HepG2 (cell line): ENCODE measurements around the gene MICALL2. TPM values are rescaled to one million over a fixed set of nuclear protein-coding genes. Genes with fewer than 3 reads are reported as not detected.

Experiments
- ADNP ChIP-seq: sonication (generic); formaldehyde crosslinking; IDR thresholded peaks from 2 replicates; pipeline ENCODE4 v1.4.0; 2020; ENCODE audit warnings: missing genetic modification reagents
- ATAD3A ChIP-seq: sonication (generic); formaldehyde crosslinking; IDR thresholded peaks from 2 replicates; pipeline ENCODE4 v1.4.0; 2020; ENCODE audit warnings: missing genetic modification reagents
- BRCA1 ChIP-seq: sonication (generic); formaldehyde crosslinking; IDR thresholded peaks from 2 replicates; pipeline ENCODE4 v1.4.0; 2020; ENCODE audit warnings: missing genetic modification reagents
- CBX2 ChIP-seq, 2 experiments: fragments of 200-600 bp in 1 of 2; sonication (generic); formaldehyde crosslinking in 1 of 2; IDR thresholded peaks; 2 replicates each; pipeline versions ENCODE4 v1.7.0 to v1.8.1; 2018 to 2022; ENCODE audit warnings: low read depth in 2 of 2, low read length in 1 of 2, mild to moderate bottlenecking in 1 of 2, missing genetic modification reagents in 1 of 2
- FOXK1 ChIP-seq: sonication (generic); formaldehyde crosslinking; IDR thresholded peaks from 2 replicates; pipeline ENCODE4 v1.4.0; 2020; ENCODE audit warnings: low read depth, missing genetic modification reagents, borderline replicate concordance
- GABPA ChIP-seq, 2 experiments: IDR thresholded peaks; 2 replicates each; pipeline ENCODE4 v1.6.1; 2011 to 2016; ENCODE audit warnings: low read depth in 2 of 2, low read length in 1 of 2, missing biosample characterization in 1 of 2, missing genetic modification characterization in 1 of 2
- KLF12 ChIP-seq: sonication (generic); formaldehyde crosslinking; IDR thresholded peaks from 2 replicates; pipeline ENCODE4 v1.4.0; 2020; ENCODE audit warnings: missing genetic modification reagents, borderline replicate concordance
- MXD4 ChIP-seq: IDR thresholded peaks from 2 replicates; pipeline ENCODE4 v1.6.1; 2016; ENCODE audit warnings: mild to moderate bottlenecking, missing biosample characterization, missing genetic modification reagents
- NR2F6 ChIP-seq, 2 experiments: IDR thresholded peaks; 2 replicates each; pipeline ENCODE4 v1.6.1; 2016; ENCODE audit warnings: antibody characterized with exemption in 1 of 2, mild to moderate bottlenecking in 1 of 2
- PPARG ChIP-seq: conservative IDR thresholded peaks from 2 replicates; pipeline ENCODE4 v1.6.1; 2016; ENCODE audit warnings: missing biosample characterization, missing genetic modification reagents
- SNRNP70 ChIP-seq: fragments of 200-400 bp; formaldehyde crosslinking; IDR thresholded peaks from 2 replicates; pipeline ENCODE4 v1.6.1; 2017; ENCODE audit warnings: mild to moderate bottlenecking, low read depth, low read length, moderate library complexity
- ZBTB7B ChIP-seq: sonication (generic); formaldehyde crosslinking; IDR thresholded peaks from 2 replicates; pipeline ENCODE4 v1.4.0; 2020; ENCODE audit warnings: missing genetic modification reagents
- ZMYM2 ChIP-seq: sonication (generic); formaldehyde crosslinking; IDR thresholded peaks from 2 replicates; pipeline ENCODE4 v1.8.0; 2022; ENCODE audit warnings: mild to moderate bottlenecking, missing genetic modification reagents
- polyA plus RNA-seq, 8 experiments: library from polyadenylated mRNA; depleted of rRNA in 3 of 8; stranded (reverse) in 7 of 8; unstranded in 1 of 8; fragments of >200 nt; fragmentation: Illumina TruSeq in 4 of 8; extraction: Trizol in 4 of 8; gene quantifications; 2 replicates each; pipeline versions ENCODE4 v1.2.1 to v1.2.3, GENCODE V29; 2011 to 2016; ENCODE audit warnings: low read depth in 4 of 8, missing spikeins in 1 of 8, mixed read lengths in 1 of 8; ENCODE audit not compliant: insufficient read depth in 1 of 8
- total RNA-seq, 5 experiments: library from RNA; depleted of rRNA; stranded (reverse); fragments of >200 nt; fragmentation: Illumina TruSeq; extraction: Trizol; gene quantifications; 2 replicates each; pipeline ENCODE4 v1.2.3, GENCODE V29; 2016; ENCODE audit warnings: low read depth in 1 of 5
- TF ChIP-seq, protein P1 (sequence below): IDR thresholded peaks from 2 replicates; pipeline ENCODE4 v1.6.1; 2016
- TF ChIP-seq, protein P2 (sequence below): sonication (generic); formaldehyde crosslinking; IDR thresholded peaks from 2 replicates; pipeline ENCODE4 v1.5.0; 2020; ENCODE audit warnings: mild to moderate bottlenecking, missing genetic modification reagents
- TF ChIP-seq, protein P3 (sequence below): IDR thresholded peaks from 2 replicates; pipeline ENCODE4 v1.6.1; 2012; ENCODE audit warnings: inconsistent platforms
- TF ChIP-seq, protein P4 (sequence below), 2 experiments: sonication (generic) in 1 of 2; formaldehyde crosslinking in 1 of 2; IDR thresholded peaks; 2 replicates each; pipeline versions ENCODE4 v1.5.1 to v1.6.1; 2011 to 2020; ENCODE audit warnings: borderline replicate concordance in 1 of 2, low read depth in 1 of 2, low read length in 1 of 2, mild to moderate bottlenecking in 1 of 2, missing genetic modification reagents in 1 of 2, moderate library complexity in 1 of 2
- TF ChIP-seq, protein P5 (sequence below): sonication (generic); formaldehyde crosslinking; IDR thresholded peaks from 2 replicates; pipeline ENCODE4 v1.9.0; 2022; ENCODE audit warnings: low read depth, missing genetic modification reagents

MICALL2 gene
- total and polyA plus RNA-seq, 2 of the 13 experiments (the other 11 are each of a cell fraction or from before 2014, with no cell fraction given) = 5.8 to 12.4 TPM

DNA sequence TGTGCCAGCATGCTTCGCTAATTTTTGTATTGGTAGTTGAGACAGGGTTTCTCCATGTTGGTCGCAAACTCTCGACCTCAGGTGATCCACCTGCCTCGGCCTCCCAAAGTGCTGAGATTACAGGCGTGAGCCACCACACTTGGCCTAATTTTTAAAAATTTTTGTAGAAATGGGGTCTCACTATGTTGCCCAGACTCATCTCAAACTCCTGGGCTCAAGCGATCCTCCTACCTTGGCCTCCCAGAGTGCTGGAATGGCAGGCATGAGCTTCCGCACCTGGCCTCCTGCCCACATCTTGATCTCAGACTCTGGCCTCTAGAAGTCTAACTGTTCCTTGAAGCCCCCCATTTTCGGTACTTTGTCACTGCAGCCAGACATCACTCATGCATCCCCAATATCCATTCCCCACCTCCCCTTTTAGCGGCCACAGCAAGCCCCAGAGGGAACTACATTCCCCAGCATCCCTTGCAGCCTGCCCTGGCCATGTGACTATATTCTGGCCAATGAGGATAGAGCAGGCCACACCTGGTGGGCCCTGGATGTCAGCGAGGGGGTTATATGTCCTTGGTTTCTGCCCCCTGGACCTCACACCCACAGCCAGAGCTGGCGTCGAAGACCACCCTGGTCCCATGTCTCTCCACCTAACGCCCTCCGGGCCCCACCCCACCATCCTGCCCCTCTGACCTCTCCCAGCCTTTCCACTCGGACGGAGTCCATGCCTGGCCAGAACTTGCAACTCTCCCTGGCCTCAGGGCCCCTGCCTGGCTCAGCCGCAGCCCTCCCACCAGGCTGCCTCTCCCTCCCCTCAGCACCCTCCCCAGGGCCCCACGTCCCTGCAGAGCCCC is 33.8 kb downstream of the MICALL2 start (continued):
- no peak for TF ChIP-seq SNRNP70
- no peak for TF ChIP-seq MXD4
- TF ChIP-seq, protein P1, sequence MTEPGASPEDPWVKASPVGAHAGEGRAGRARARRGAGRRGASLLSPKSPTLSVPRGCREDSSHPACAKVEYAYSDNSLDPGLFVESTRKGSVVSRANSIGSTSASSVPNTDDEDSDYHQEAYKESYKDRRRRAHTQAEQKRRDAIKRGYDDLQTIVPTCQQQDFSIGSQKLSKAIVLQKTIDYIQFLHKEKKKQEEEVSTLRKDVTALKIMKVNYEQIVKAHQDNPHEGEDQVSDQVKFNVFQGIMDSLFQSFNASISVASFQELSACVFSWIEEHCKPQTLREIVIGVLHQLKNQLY (CRISPR knock-in tag) = no peak
- TF ChIP-seq ADNP (CRISPR knock-in tag) = no peak
- no peak for TF ChIP-seq KLF12 (CRISPR knock-in tag)
- no peak for TF ChIP-seq ATAD3A (CRISPR knock-in tag)
- TF ChIP-seq, protein P2, sequence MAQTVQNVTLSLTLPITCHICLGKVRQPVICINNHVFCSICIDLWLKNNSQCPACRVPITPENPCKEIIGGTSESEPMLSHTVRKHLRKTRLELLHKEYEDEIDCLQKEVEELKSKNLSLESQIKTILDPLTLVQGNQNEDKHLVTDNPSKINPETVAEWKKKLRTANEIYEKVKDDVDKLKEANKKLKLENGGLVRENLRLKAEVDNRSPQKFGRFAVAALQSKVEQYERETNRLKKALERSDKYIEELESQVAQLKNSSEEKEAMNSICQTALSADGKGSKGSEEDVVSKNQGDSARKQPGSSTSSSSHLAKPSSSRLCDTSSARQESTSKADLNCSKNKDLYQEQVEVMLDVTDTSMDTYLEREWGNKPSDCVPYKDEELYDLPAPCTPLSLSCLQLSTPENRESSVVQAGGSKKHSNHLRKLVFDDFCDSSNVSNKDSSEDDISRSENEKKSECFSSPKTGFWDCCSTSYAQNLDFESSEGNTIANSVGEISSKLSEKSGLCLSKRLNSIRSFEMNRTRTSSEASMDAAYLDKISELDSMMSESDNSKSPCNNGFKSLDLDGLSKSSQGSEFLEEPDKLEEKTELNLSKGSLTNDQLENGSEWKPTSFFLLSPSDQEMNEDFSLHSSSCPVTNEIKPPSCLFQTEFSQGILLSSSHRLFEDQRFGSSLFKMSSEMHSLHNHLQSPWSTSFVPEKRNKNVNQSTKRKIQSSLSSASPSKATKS (CRISPR knock-in tag) = no peak
- no peak for TF ChIP-seq CBX2 (IDR thresholded peaks at IDR 0.05; ENCODE audit: low read depth, low read length)
- TF ChIP-seq CBX2 (CRISPR knock-in tag; IDR thresholded peaks at IDR 0.05; ENCODE audit: low read depth) = no peak
- TF ChIP-seq FOXK1 (CRISPR knock-in tag) = 0 out of 2 replicates have a peak, but pooled peaks have one; percentile 16
- TF ChIP-seq NR2F6 (IDR thresholded peaks at IDR 0.05) = 0 out of 2 replicates have a peak, but pooled peaks have one; percentile 11
- TF ChIP-seq NR2F6 (CRISPR knock-in tag; IDR thresholded peaks at IDR 0.05) = 0 out of 2 replicates have a peak, but pooled peaks have one; percentile 13
- no peak for TF ChIP-seq GABPA (IDR thresholded peaks at IDR 0.05; ENCODE audit: low read depth, low read length)
- TF ChIP-seq GABPA (CRISPR knock-in tag; IDR thresholded peaks at IDR 0.05; ENCODE audit: low read depth) = 0 out of 2 replicates have a peak, but pooled peaks have one; percentile 14
- TF ChIP-seq BRCA1 (CRISPR knock-in tag) = no peak
- TF ChIP-seq, protein P3, sequence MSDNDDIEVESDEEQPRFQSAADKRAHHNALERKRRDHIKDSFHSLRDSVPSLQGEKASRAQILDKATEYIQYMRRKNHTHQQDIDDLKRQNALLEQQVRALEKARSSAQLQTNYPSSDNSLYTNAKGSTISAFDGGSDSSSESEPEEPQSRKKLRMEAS = peak; percentile 41; the same call in 1 of the 2 replicates
- TF ChIP-seq ZBTB7B (CRISPR knock-in tag) = 0 out of 2 replicates have a peak, but pooled peaks have one; percentile 46
- TF ChIP-seq, protein P4, sequence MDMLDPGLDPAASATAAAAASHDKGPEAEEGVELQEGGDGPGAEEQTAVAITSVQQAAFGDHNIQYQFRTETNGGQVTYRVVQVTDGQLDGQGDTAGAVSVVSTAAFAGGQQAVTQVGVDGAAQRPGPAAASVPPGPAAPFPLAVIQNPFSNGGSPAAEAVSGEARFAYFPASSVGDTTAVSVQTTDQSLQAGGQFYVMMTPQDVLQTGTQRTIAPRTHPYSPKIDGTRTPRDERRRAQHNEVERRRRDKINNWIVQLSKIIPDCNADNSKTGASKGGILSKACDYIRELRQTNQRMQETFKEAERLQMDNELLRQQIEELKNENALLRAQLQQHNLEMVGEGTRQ (IDR thresholded peaks at IDR 0.05; ENCODE audit: low read depth, low read length) = peak; percentile 90
- TF ChIP-seq, protein P4 (CRISPR knock-in tag; IDR thresholded peaks at IDR 0.05; ENCODE audit: borderline replicate concordance) = peak; percentile 97; the same call in 1 of the 2 replicates
- TF ChIP-seq PPARG (CRISPR knock-in tag) = no peak
- TF ChIP-seq, protein P5, sequence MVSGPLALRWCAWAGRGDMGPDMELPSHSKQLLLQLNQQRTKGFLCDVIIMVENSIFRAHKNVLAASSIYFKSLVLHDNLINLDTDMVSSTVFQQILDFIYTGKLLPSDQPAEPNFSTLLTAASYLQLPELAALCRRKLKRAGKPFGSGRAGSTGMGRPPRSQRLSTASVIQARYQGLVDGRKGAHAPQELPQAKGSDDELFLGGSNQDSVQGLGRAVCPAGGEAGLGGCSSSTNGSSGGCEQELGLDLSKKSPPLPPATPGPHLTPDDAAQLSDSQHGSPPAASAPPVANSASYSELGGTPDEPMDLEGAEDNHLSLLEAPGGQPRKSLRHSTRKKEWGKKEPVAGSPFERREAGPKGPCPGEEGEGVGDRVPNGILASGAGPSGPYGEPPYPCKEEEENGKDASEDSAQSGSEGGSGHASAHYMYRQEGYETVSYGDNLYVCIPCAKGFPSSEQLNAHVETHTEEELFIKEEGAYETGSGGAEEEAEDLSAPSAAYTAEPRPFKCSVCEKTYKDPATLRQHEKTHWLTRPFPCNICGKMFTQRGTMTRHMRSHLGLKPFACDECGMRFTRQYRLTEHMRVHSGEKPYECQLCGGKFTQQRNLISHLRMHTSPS (CRISPR knock-in tag) = peak; percentile 29; the same call in 1 of the 2 replicates
- TF ChIP-seq ZMYM2 (CRISPR knock-in tag) = no peak
